Lower lobe of right lung (tissue), 2 donors: ENCODE data around the gene RSF1. TPM values are rescaled to one million over a fixed set of nuclear protein-coding genes. Genes with fewer than 3 reads are reported as not detected.
"Not testable (repeated sequence)": the region's sequence is repeated elsewhere in the genome, so short reads cannot be mapped to it uniquely, and the experiment has no call there.

Experiments
- ATAC-seq, 2 donors: fragments of 200-7000 bp; cut with Tn5 transposase; one replicate each; pipeline ENCODE4 v1.9.1; 2020 to 2022; ENCODE audit warnings: mild to moderate bottlenecking in 2 of 2, moderate library complexity in 2 of 2
- DNase-seq: peaks from one replicate; pipeline ENCODE4 v3.0.0-alpha.2; 2020
- H3K27ac ChIP-seq: fragments of 200-600 bp; one replicate; pipeline ENCODE4 v1.8.0; 2022
- H3K27me3 ChIP-seq: fragments of 200-600 bp; one replicate; pipeline ENCODE4 v1.8.0; 2022; ENCODE audit warnings: low read depth
- H3K36me3 ChIP-seq: fragments of 200-600 bp; one replicate; pipeline ENCODE4 v1.8.0; 2022; ENCODE audit warnings: mild to moderate bottlenecking
- H3K4me1 ChIP-seq: fragments of 200-600 bp; one replicate; pipeline ENCODE4 v1.8.0; 2022
- H3K4me3 ChIP-seq: fragments of 200-600 bp; one replicate; pipeline ENCODE4 v1.8.0; 2022; ENCODE audit warnings: mild to moderate bottlenecking
- H3K9me3 ChIP-seq: fragments of 200-600 bp; one replicate; pipeline ENCODE4 v1.8.0; 2022
- intact Hi-C: fragments of 100-400 bp; cut with DNase I; formaldehyde crosslinking; loops from one replicate; pipeline ENCODE4 v1.11.0; 2022
- total RNA-seq: library from RNA; stranded (reverse); fragmentation: NEBNext Ultra II Directional; extraction: Animal tissue kit (Norgen Biotek cat#: 25700); gene quantifications from one replicate; pipeline ENCODE4 v1.2.1, GENCODE V29; 2021
- TF ChIP-seq, protein P1 (sequence below): fragments of 200-600 bp; IDR thresholded peaks from one replicate; pipeline ENCODE4 v1.8.0; 2022; ENCODE audit warnings: antibody characterized with exemption, mild to moderate bottlenecking
- donor health status: DM: no; HTN: yes; CAD: no; lungs with severe emphysema.

Gene RSF1
- total RNA-seq, 1 donor from 2014 or later: 59.6 TPM

DNA sequence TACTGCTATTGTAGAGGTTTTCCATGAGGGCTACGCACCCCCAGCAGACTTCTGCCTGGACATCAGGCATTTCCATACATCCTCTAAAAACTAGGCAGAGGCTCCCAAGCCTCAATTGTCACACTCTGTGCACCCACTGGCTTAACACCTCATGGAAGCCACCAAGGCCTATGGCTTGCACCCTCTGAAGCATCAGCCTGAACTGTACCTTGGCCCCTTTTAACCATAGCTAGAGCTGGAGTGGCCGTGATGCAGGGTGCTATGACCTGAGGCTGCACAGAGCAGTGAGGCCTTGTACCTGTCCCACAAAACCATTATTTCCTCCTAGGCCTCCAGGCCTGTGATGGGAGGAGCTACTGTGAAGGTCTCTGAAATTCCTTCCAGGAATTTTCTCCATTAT lies 34.3 kb upstream of the RSF1 start:
- no peaks in the 10 kb centered on the region for H3K27me3 ChIP-seq
- H3K4me3 ChIP-seq: no peak overlapping the region
- intact Hi-C loops: no loop called here
- H3K27ac ChIP-seq: no peak overlapping the region
- H3K36me3 ChIP-seq: peaks cover 35% of the 10 kb centered on the region
- H3K9me3 ChIP-seq: peaks cover 10% of the 10 kb centered on the region
- TF ChIP-seq, protein P1, sequence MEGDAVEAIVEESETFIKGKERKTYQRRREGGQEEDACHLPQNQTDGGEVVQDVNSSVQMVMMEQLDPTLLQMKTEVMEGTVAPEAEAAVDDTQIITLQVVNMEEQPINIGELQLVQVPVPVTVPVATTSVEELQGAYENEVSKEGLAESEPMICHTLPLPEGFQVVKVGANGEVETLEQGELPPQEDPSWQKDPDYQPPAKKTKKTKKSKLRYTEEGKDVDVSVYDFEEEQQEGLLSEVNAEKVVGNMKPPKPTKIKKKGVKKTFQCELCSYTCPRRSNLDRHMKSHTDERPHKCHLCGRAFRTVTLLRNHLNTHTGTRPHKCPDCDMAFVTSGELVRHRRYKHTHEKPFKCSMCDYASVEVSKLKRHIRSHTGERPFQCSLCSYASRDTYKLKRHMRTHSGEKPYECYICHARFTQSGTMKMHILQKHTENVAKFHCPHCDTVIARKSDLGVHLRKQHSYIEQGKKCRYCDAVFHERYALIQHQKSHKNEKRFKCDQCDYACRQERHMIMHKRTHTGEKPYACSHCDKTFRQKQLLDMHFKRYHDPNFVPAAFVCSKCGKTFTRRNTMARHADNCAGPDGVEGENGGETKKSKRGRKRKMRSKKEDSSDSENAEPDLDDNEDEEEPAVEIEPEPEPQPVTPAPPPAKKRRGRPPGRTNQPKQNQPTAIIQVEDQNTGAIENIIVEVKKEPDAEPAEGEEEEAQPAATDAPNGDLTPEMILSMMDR: no peak
- H3K4me1 ChIP-seq: no peaks in the 10 kb centered on the region
- ATAC-seq (no peak), DNase-seq (no peak)

DNA sequence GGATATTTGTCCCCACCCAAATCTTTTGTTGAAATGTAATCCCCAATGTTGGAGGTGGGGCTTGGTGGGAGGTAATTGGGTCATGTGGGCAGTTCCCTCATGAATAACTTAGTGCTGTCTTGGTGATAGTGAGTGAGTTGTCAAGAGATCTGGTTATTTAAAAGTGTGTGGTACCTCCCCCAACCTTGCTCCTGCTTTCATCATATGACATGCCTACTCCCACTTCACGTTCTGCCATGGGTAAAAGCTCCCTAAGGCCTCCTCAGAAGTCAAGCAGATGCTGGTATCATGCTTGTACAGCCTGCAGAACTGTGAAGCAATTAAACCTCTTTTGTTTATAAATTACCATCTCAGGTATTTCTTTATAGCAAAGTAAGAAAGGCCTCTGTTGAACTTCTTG lies 31.0 kb upstream of the RSF1 start:
- no peaks in the 10 kb centered on the region for H3K27me3 ChIP-seq
- intact Hi-C loops: no loop called here
- no peak overlapping the region for H3K27ac ChIP-seq
- TF ChIP-seq, protein P1: no peak
- H3K4me3 ChIP-seq: no peak overlapping the region
- H3K4me1 ChIP-seq: no peaks in the 10 kb centered on the region
- peaks cover 37% of the 10 kb centered on the region for H3K36me3 ChIP-seq
- ATAC-seq (no peak), DNase-seq (no peak)
- peaks cover 10% of the 10 kb centered on the region for H3K9me3 ChIP-seq

DNA sequence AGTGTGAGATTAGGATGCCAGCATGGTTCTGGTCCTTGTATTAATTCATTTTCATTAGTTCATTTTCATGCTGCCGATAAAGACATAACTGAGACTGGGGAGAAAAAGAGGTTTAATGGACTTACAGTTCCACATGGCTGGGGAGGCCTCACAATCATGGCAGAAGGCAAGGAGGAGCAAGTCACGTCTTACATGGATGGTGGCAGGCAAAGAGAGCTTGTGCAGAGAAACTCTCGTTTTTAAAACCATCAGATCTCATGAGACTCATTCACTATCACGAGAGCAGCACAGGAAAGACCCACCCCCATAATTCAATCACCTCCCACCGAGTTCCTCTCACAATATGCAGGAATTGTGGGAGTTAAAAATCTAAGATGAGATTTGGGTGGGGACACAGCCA lies 23.2 kb upstream of the RSF1 start:
- intact Hi-C loops, H3K9me3 ChIP-seq, H3K27ac ChIP-seq, H3K27me3 ChIP-seq, ATAC-seq, DNase-seq, H3K4me1 ChIP-seq, H3K4me3 ChIP-seq: not testable (repeated sequence)
- peaks cover 44% of the 10 kb centered on the region for H3K36me3 ChIP-seq

DNA sequence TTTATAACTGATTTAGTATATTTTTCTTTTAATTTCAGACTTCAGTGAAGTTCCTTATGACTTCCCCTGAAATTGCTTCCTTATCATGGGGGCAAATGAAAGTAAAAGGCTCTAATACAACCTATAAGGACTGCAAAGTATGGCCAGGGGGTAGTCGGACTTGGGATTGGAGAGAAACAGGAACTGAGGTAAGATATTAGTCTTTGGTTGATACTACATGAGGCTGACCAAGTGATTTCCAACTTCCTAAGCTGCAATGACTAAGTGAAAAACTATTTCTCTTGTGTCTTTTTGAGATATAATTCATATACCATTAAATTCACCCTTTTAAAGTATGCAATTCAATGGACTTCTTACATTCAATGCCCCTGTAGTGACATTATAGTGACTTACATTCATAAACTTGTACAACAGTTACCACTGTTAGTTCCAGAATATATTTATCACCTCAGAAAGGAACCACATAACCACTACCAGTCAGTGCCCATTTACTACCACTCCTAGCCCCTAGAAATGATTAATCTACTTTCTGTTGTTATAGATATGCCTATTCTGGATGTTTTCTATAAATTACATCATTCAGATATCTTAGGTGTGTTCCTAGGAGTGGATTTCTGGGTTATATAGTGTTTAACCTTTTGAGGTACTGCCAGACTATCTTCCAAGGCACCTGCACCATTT lies 22.1 kb upstream of the RSF1 start:
- intact Hi-C loops: no loop called here
- H3K36me3 ChIP-seq: peaks cover 38% of the 10 kb centered on the region
- no peaks in the 10 kb centered on the region for H3K27me3 ChIP-seq
- H3K9me3 ChIP-seq: no peaks in the 10 kb centered on the region
- no peaks in the 10 kb centered on the region for H3K4me1 ChIP-seq
- no peak for DNase-seq
- no peak for ATAC-seq
- H3K4me3 ChIP-seq: no peak overlapping the region
- H3K27ac ChIP-seq: no peak overlapping the region
- TF ChIP-seq, protein P1: no peak

DNA sequence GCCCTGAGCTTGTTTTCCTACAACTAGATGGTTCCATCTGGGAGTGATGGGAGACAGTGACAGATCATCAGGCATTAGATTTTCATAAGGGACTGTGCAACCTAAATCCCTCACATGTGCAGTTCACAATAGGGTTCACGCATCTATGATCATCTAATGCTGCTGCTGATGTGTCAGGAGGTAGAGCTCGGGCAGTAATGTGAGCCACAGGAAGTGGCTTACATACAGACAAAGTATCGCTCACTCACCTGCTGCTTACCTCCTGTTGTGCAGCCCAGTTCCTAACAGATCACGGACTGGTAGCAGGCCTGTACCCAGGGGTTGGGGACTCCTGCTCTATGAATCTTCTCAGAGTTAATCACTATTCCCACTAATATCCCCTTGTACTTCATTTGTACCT lies 12.8 kb upstream of the RSF1 start:
- Histone ChIP-seq H3K9me3 (no peaks in the 10 kb centered on the region), H3K4me3 (no peak overlapping the region), H3K4me1 (no peaks in the 10 kb centered on the region), H3K36me3 (no peaks in the 10 kb centered on the region), H3K27ac (no peak overlapping the region), H3K27me3 (no peaks in the 10 kb centered on the region)
- TF ChIP-seq, protein P1: no peak
- ATAC-seq: no peak
- no peak for DNase-seq
- intact Hi-C loops: no loop called here

DNA sequence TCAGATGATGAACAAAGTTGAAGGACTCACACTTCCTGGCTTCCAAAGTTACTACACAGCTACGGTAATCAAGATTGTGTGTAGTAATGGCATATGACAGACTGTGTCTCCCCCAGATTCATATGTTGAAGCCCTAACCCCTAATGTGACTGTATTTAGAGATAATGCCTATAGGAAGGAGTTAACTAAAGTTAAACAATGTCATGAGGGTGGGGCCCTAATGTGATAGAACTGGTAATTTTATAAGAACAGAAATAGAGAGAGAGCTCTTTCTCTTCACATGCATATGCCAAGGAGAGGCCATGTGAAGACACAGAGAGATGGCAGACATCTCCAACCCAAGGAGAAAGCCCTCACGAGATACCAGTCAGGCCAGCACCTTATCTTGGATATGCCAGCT lies 8.4 kb upstream of the RSF1 start:
- TF ChIP-seq, protein P1: no peak
- no peaks in the 10 kb centered on the region for H3K36me3 ChIP-seq
- intact Hi-C loops: no loop called here
- H3K9me3 ChIP-seq: no peaks in the 10 kb centered on the region
- no peaks in the 10 kb centered on the region for H3K27me3 ChIP-seq
- H3K4me1 ChIP-seq: peaks cover 6% of the 10 kb centered on the region
- ATAC-seq: no peak
- DNase-seq: no peak
- H3K4me3 ChIP-seq: no peak overlapping the region
- H3K27ac ChIP-seq: no peak overlapping the region
